NCI-H146 treated with DMSO at 0.1 percent for 48 hours (cell line): Measurements from ENCODE around the gene BOLL.
"Not testable (repeated sequence)": the region's sequence is repeated elsewhere in the genome, so short reads cannot be mapped to it uniquely, and the experiment has no call there.

Experiments used
- DNase-seq: peaks from one replicate; lab custom pipeline; 2025; ENCODE audit not compliant: unreplicated experiment; lab: John Stamatoyannopoulos, UW

The BOLL gene, protein sequence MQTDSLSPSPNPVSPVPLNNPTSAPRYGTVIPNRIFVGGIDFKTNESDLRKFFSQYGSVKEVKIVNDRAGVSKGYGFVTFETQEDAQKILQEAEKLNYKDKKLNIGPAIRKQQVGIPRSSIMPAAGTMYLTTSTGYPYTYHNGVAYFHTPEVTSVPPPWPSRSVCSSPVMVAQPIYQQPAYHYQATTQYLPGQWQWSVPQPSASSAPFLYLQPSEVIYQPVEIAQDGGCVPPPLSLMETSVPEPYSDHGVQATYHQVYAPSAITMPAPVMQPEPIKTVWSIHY

GRCh38 chr2:197784956-197785941 lies at the start of gene BOLL:
Gene BOLL, minus strand, starts transcription at chr2:197785319. Its CDS starts 3,469 bp downstream, at chr2:197781850.
- no peak for DNase-seq

- not testable (repeated sequence) for DNase-seq
These were observed 49.7 kb upstream of the BOLL start for GRCh38 chr2:197834771-197835170.

DNA sequence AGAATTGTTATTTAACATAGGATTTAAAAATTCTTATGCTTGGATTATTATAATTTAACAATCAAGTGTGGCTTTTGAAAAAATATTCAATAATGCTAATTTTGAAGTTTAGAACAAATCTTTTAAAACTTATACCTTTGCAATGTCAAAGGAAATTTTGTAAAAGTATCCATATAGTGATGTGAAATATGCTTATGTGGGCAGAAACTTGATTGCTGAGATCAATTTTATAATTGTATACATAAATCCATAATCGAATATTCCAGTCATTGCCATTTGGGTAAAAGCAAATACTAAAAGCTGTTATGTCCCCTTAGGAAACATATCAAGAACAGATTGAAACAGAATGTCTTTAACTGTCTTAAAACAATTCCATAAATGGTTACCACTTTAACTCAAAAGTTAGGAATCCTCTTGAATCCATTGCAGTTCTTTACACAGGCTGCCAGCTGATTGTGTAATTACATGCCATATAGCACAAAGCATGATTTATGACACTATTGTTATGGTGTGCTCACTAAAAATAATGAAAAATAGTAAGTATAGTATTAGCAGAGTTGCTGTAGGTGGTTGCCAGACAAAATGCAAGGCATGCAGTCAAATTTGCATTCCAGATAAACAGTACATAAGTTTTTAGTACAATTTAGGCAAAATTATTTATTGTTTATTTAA lies 43.5 kb upstream of the BOLL start:
- DNase-seq: no peak

DNA sequence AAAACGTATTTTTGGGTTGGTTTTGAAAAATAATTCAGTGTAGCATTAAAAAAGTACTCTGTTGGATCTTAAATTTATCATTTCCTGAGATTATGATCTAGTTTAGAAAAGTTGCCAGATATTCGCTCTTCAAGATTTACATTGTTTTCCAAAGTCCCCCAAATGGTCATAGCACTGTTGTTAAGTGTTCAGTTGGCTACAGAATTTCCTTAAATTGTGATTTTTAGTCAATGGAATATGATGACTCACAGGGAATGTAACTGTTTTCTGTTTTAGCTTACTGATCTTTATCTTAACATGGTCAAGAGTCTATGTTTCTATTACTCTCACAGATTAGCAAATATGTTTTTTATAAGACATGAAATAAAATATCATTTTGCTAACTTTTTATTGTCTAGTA lies 42.5 kb upstream of the BOLL start:
- no peak for DNase-seq

GRCh38 chr2:197822333-197822732 lies 37.2 kb upstream of the BOLL start:
- no peak for DNase-seq

DNA sequence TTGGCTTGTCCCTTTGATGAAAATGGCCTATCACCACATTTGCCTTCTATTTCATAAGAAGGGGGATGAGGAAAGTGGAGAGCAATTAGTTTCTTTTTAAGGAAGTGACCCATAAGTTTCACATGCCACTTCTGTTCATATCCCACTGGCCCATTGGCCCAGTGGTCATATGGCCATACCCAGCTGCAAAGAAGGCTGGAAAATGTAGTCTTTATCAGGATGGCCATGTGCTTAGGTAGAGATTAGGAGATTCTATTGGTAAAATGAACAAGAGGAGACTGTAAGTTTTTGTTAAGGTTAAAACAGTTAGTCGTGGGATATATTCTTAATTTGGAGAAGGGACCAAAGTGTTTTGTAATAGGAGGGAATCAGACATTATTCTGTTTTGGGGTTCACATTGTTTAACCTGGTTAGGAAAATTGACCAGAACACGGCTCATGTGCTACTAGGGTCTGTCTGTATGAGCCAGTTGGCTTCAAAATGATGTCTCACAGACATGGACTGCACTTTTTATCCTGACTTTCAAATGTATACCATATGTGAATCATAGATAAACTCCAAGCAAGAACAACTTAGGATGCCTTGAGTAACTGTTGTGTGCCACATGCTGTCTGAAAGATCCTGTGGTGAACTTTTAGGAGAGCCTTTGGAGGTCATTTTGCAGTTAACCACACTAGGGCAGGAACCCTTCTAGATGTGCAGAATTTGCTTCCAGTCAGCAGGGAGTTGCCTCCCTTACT lies 36.6 kb upstream of the BOLL start:
- no peak for DNase-seq

- DNase-seq: no peak
These were observed 29.4 kb upstream of the BOLL start for GRCh38 chr2:197814526-197814925.

- DNase-seq: no peak
These were observed 28.1 kb upstream of the BOLL start for GRCh38 chr2:197813093-197813787.

DNA sequence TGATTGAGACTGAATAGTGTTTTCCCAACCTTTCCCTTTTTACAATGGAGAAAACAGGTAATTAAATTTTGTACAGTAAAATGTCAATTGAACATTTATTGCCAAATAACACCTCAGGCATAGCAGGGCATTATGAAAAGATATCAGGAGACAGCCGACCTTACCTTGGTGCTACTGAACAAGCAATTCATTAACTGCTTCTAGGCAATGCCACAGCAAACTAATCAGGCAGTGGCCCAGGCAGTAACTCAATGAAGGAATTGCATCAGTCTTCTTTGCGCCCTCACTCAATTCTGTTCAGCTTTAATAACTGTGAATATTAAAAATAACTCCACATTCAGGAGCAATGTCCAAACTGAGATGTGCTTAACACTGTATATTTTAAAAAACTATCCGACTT lies 25.4 kb upstream of the BOLL start:
- DNase-seq: no peak

DNA sequence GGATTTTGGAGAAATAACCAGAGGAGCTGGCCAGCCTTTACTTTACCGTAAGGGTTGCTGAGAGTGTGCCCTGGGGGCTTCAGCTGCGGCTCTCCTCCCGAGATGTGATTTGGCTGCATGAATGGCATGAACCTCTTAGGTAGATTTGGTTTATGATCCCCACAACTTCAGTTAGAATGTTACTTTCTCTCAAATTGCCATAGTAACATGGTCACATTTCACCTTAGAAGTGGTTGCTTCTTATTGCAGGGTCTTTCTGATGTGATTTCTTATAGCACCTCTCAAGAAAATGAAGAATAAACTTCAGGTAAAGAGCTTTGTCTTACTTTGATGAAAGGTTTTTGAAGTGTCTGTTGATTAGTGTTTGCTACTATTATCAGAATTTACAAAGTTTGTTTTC lies 24.9 kb upstream of the BOLL start:
- no peak for DNase-seq

DNA sequence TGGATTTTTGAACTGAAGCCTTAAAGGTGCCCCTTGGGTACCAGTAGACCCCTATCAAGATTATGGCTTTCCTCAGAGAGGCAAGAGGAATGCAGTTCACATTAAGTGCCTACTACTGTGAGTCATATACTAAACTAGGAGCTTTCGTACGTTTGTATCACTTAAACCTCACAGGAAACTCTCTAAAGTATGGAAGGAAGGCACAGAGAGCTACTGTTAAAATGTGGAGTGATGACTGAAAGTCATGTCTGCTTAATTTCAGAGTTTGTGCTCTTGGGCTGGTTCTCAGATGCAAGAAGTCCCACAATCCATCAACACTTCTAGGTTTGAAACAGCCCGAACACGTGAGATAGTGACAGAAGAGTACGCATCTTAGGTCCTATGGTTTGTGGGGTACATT lies 23.9 kb upstream of the BOLL start:
- no peak for DNase-seq

GRCh38 chr2:197805715-197806633 lies 20.9 kb upstream of the BOLL start:
- no peak for DNase-seq

DNA sequence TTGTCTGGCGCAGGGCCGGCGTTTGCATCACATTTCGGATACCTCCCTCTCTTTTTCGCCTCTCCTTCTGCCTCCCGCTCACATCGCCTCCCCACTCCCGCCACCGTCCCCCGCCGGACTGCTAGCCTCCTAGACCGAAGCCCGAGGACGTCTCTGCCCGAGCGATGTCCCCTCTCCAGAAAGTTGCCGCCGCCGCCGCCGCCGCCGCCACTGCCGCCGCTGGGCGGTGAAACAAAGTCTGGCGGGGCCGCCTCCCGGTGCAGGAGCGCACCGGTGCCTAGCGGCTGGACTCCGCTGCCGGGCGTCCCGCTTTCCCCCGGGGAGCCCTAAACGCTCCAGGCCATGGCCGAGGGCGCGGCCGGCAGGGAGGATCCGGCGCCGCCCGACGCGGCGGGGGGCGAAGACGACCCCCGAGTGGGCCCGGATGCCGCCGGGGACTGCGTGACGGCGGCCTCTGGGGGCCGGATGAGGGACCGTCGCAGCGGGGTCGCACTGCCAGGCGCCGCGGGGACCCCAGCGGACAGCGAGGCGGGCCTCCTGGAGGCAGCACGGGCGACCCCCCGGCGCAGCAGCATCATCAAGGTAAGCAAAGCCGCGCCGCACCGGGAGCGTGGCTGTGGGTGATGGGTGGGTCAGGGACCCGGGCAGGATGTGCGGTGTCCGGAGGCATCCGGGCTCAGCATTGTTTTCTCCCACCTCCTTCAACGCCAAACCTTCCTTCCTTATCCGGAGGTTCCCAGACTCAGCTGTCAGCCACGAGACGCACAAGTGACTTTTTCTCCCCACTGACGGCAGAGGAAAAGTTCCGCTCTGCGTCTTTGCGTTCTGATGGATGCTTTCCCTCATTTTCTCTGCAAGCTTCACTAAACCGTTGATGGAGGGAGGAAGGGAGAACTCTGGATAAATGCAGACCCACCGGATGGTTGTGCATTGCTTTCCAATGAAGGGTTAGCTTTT lies 19.9 kb upstream of the BOLL start:
- no peak for DNase-seq

DNA sequence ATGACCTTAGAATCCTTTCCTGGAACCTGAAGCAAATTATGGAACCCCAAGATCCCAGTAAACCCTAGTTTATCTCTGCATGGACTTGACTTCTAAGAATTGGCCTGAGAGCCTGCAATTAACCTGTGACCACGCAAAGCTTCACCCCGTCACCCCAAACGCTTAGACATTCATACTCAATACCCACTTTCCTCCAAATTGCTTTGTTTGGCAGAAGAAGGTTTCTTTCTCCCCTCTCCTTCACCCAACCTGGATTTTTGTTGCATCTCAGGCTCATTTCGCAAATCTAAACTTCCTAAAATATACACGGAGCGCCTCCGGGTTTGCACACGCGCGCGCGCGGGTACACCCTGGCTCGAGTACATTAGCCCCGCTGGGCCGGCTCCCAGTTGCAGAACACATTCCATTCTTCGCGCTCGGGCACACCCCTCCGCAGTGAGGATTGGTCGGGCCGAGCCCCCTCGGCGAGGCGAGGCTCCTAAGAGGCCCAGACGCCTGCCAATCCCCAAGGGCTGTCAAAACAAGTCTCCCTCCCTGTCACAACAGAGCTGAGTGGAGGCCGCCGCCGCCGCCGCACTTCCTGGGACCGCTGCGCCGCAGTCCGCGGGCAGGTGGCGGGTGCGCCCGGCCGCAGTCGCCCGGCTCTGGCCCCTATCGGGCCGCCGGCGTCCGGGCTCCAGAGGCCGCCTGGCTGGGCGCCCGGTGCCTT lies 19.1 kb upstream of the BOLL start, which contains the start of gene PLCL1:
PLCL1 (plus strand) TSS at position 545 of the 709 bp plus-strand sequence.
- peak; percentile 60 for DNase-seq

DNA sequence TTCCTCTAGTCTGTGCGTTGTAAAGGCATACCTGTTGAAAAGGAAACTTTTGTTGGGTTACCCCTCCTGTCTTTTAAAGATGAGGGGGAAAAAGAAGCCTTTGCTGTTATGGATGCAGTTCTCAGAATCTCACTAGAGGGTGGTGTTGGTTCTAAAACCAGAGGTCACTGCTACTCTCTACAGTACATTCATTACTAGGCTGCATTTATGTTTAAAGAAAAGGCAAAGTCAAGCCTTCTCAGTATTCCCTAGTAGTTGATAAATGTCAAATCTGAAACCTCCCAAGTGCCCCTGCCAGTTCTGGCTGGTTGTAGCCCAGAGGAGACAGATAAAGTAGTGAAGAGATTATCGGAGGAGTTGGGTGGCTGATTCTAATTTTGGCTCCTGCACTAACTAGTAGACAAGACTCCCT lies 17.9 kb upstream of the BOLL start:
- DNase-seq: peak; percentile 1

GRCh38 chr2:197801033-197801432 lies 15.9 kb upstream of the BOLL start:
- DNase-seq: no peak

GRCh38 chr2:197800091-197800490 lies 15.0 kb upstream of the BOLL start:
- no peak for DNase-seq
